ENCODE data around the gene ANKRD13C. TPM values are rescaled to one million over a fixed set of nuclear protein-coding genes. Genes with fewer than 3 reads are reported as not detected.

ANKRD13C gene
- total RNA-seq, 1 donor from 2014 or later, result 26.5 TPM

GRCh38 chr1:70265946-70266345 lies 88.6 kb downstream of the ANKRD13C start:
- H3K4me3 Mint-ChIP-seq, result no peak overlapping the region
- H3K27me3 Mint-ChIP-seq (ENCODE audit: insufficient read depth), result no peaks in the 10 kb centered on the region
- no peak for DNase-seq (ENCODE audit: low spot score)
- H3K9me3 Mint-ChIP-seq, result no peaks in the 10 kb centered on the region
- peaks cover 25% of the 10 kb centered on the region for H3K36me3 Mint-ChIP-seq (ENCODE audit: low read depth)
- no peaks in the 10 kb centered on the region for H3K4me1 Mint-ChIP-seq (ENCODE audit: low read depth)
- H3K27ac Mint-ChIP-seq, result no peak overlapping the region
- intact Hi-C loops (cut with micrococcal nuclease), result no loop called here

GRCh38 chr1:70264839-70265238 lies 89.7 kb downstream of the ANKRD13C start:
- no peaks in the 10 kb centered on the region for H3K4me1 Mint-ChIP-seq (ENCODE audit: low read depth)
- no peak for DNase-seq (ENCODE audit: low spot score)
- intact Hi-C loops (cut with micrococcal nuclease), result no loop called here
- peaks cover 28% of the 10 kb centered on the region for H3K36me3 Mint-ChIP-seq (ENCODE audit: low read depth)
- no peak overlapping the region for H3K27ac Mint-ChIP-seq
- H3K27me3 Mint-ChIP-seq (ENCODE audit: insufficient read depth), result no peaks in the 10 kb centered on the region
- H3K9me3 Mint-ChIP-seq, result no peaks in the 10 kb centered on the region
- H3K4me3 Mint-ChIP-seq, result no peak overlapping the region

- H3K36me3 Mint-ChIP-seq (ENCODE audit: low read depth), result peaks cover 9% of the 10 kb centered on the region
- no peaks in the 10 kb centered on the region for H3K4me1 Mint-ChIP-seq (ENCODE audit: low read depth)
- H3K9me3 Mint-ChIP-seq, result no peaks in the 10 kb centered on the region
- intact Hi-C loops (cut with micrococcal nuclease), result no loop called here
- H3K27me3 Mint-ChIP-seq (ENCODE audit: insufficient read depth), result no peaks in the 10 kb centered on the region
- DNase-seq (ENCODE audit: low spot score), result no peak
- H3K27ac Mint-ChIP-seq, result no peak overlapping the region
- H3K4me3 Mint-ChIP-seq, result no peak overlapping the region
Observed at GRCh38 chr1:70256664-70257063, 97.9 kb downstream of the ANKRD13C start.

GRCh38 chr1:70248729-70249128 lies 105.8 kb downstream of the ANKRD13C start:
- Mint-ChIP-seq H3K9me3 (no peaks in the 10 kb centered on the region), H3K27me3 (ENCODE audit: insufficient read depth) (no peaks in the 10 kb centered on the region), H3K4me3 (no peak overlapping the region), H3K4me1 (ENCODE audit: low read depth) (peaks cover 38% of the 10 kb centered on the region), H3K36me3 (ENCODE audit: low read depth) (peaks cover 59% of the 10 kb centered on the region), H3K27ac (peak overlapping the region; percentile 24)
- intact Hi-C loops (cut with micrococcal nuclease), result loop anchor here (5.0 kb wide), 1 partner anchor 264 kb away; no protein-coding TSS in a partner anchor
- no peak for DNase-seq (ENCODE audit: low spot score)

- H3K27ac Mint-ChIP-seq, result peak overlapping the region; percentile 5
Observed at GRCh38 chr1:70247768-70248167, 106.8 kb downstream of the ANKRD13C start.

GRCh38 chr1:70247122-70247521 lies 107.4 kb downstream of the ANKRD13C start:
- H3K4me3 Mint-ChIP-seq, result no peak overlapping the region
- H3K4me1 Mint-ChIP-seq (ENCODE audit: low read depth), result peaks cover 38% of the 10 kb centered on the region
- no peaks in the 10 kb centered on the region for H3K27me3 Mint-ChIP-seq (ENCODE audit: insufficient read depth)
- DNase-seq (ENCODE audit: low spot score), result no peak
- intact Hi-C loops (cut with micrococcal nuclease), result loop anchor here (5.0 kb wide), 1 partner anchor 265 kb away; no protein-coding TSS in a partner anchor
- H3K9me3 Mint-ChIP-seq, result no peaks in the 10 kb centered on the region
- H3K27ac Mint-ChIP-seq, result peak overlapping the region; percentile 27
- peaks cover 61% of the 10 kb centered on the region for H3K36me3 Mint-ChIP-seq (ENCODE audit: low read depth)

More at GRCh38 chr1:70247768-70248167, 106.8 kb downstream of the ANKRD13C start:
- peaks cover 63% of the 10 kb centered on the region for H3K36me3 Mint-ChIP-seq (ENCODE audit: low read depth)
- H3K9me3 Mint-ChIP-seq, result no peaks in the 10 kb centered on the region
- no peaks in the 10 kb centered on the region for H3K27me3 Mint-ChIP-seq (ENCODE audit: insufficient read depth)
- no peak for DNase-seq (ENCODE audit: low spot score)
- H3K4me3 Mint-ChIP-seq, result no peak overlapping the region
- intact Hi-C loops (cut with micrococcal nuclease), result loop anchor here (5.0 kb wide), 1 partner anchor 265 kb away; no protein-coding TSS in a partner anchor
- H3K4me1 Mint-ChIP-seq (ENCODE audit: low read depth), result peaks cover 38% of the 10 kb centered on the region

- Mint-ChIP-seq H3K4me1 (ENCODE audit: low read depth) (peaks cover 20% of the 10 kb centered on the region), H3K27me3 (ENCODE audit: insufficient read depth) (no peaks in the 10 kb centered on the region), H3K9me3 (no peaks in the 10 kb centered on the region), H3K4me3 (no peak overlapping the region), H3K36me3 (ENCODE audit: low read depth) (peaks cover 48% of the 10 kb centered on the region), H3K27ac (no peak overlapping the region)
- no peak for DNase-seq (ENCODE audit: low spot score)
- intact Hi-C loops (cut with micrococcal nuclease), result no loop called here
Observed at GRCh38 chr1:70239940-70240339, 114.6 kb downstream of the ANKRD13C start.

- peaks cover 11% of the 10 kb centered on the region for H3K4me1 Mint-ChIP-seq (ENCODE audit: low read depth)
- no peak overlapping the region for H3K27ac Mint-ChIP-seq
- no peaks in the 10 kb centered on the region for H3K27me3 Mint-ChIP-seq (ENCODE audit: insufficient read depth)
- H3K4me3 Mint-ChIP-seq, result no peak overlapping the region
- no peak for DNase-seq (ENCODE audit: low spot score)
- intact Hi-C loops (cut with micrococcal nuclease), result loop anchor here (1.0 kb wide), 1 partner anchor 13 kb away; the partner anchor contains the start of gene SRSF11
- H3K9me3 Mint-ChIP-seq, result no peaks in the 10 kb centered on the region
- peaks cover 58% of the 10 kb centered on the region for H3K36me3 Mint-ChIP-seq (ENCODE audit: low read depth)
Observed at GRCh38 chr1:70234733-70235132, 119.8 kb downstream of the ANKRD13C start.

- no peak overlapping the region for H3K27ac Mint-ChIP-seq
- intact Hi-C loops (cut with micrococcal nuclease), result no loop called here
- no peaks in the 10 kb centered on the region for H3K27me3 Mint-ChIP-seq (ENCODE audit: insufficient read depth)
- H3K9me3 Mint-ChIP-seq, result no peaks in the 10 kb centered on the region
- no peak overlapping the region for H3K4me3 Mint-ChIP-seq
- peaks cover 22% of the 10 kb centered on the region for H3K4me1 Mint-ChIP-seq (ENCODE audit: low read depth)
- peaks cover 59% of the 10 kb centered on the region for H3K36me3 Mint-ChIP-seq (ENCODE audit: low read depth)
- DNase-seq (ENCODE audit: low spot score), result no peak
Observed at GRCh38 chr1:70231475-70231874, 123.0 kb downstream of the ANKRD13C start.

- H3K36me3 Mint-ChIP-seq (ENCODE audit: low read depth), result peaks cover 52% of the 10 kb centered on the region
- H3K27me3 Mint-ChIP-seq (ENCODE audit: insufficient read depth), result no peaks in the 10 kb centered on the region
- no peak overlapping the region for H3K4me3 Mint-ChIP-seq
- H3K27ac Mint-ChIP-seq, result no peak overlapping the region
- intact Hi-C loops (cut with micrococcal nuclease), result no loop called here
- no peaks in the 10 kb centered on the region for H3K9me3 Mint-ChIP-seq
- H3K4me1 Mint-ChIP-seq (ENCODE audit: low read depth), result peaks cover 31% of the 10 kb centered on the region
- no peak for DNase-seq (ENCODE audit: low spot score)
Observed at GRCh38 chr1:70228670-70229069, 125.9 kb downstream of the ANKRD13C start.

- no peaks in the 10 kb centered on the region for H3K27me3 Mint-ChIP-seq (ENCODE audit: insufficient read depth)
- intact Hi-C loops (cut with micrococcal nuclease), result no loop called here
- peaks cover 41% of the 10 kb centered on the region for H3K4me1 Mint-ChIP-seq (ENCODE audit: low read depth)
- H3K36me3 Mint-ChIP-seq (ENCODE audit: low read depth), result peaks cover 51% of the 10 kb centered on the region
- no peak overlapping the region for H3K4me3 Mint-ChIP-seq
- H3K9me3 Mint-ChIP-seq, result no peaks in the 10 kb centered on the region
- H3K27ac Mint-ChIP-seq, result peak overlapping the region; percentile 48
- DNase-seq (ENCODE audit: low spot score), result no peak
Observed at GRCh38 chr1:70227439-70227838, 127.1 kb downstream of the ANKRD13C start.

- Mint-ChIP-seq H3K4me1 (ENCODE audit: low read depth) (peaks cover 54% of the 10 kb centered on the region), H3K27me3 (ENCODE audit: insufficient read depth) (no peaks in the 10 kb centered on the region), H3K4me3 (no peak overlapping the region), H3K9me3 (no peaks in the 10 kb centered on the region), H3K36me3 (ENCODE audit: low read depth) (peaks cover 39% of the 10 kb centered on the region), H3K27ac (no peak overlapping the region)
- DNase-seq (ENCODE audit: low spot score), result no peak
- intact Hi-C loops (cut with micrococcal nuclease), result loop anchor here (5.0 kb wide), 2 partner anchors 93 to 1728 kb away; partner anchors contain the start of gene DEPDC1
Observed at GRCh38 chr1:70224954-70225353, 129.6 kb downstream of the ANKRD13C start.

- H3K27me3 Mint-ChIP-seq (ENCODE audit: insufficient read depth), result no peaks in the 10 kb centered on the region
- peaks cover 56% of the 10 kb centered on the region for H3K4me1 Mint-ChIP-seq (ENCODE audit: low read depth)
- H3K27ac Mint-ChIP-seq, result peak overlapping the region; percentile 99
- H3K9me3 Mint-ChIP-seq, result no peaks in the 10 kb centered on the region
- peaks cover 30% of the 10 kb centered on the region for H3K36me3 Mint-ChIP-seq (ENCODE audit: low read depth)
- intact Hi-C loops (cut with micrococcal nuclease), result loop anchor here (5.0 kb wide), 2 partner anchors 90 to 1725 kb away; partner anchors contain the start of gene DEPDC1
- peak overlapping the region; percentile 93 for H3K4me3 Mint-ChIP-seq
- DNase-seq (ENCODE audit: low spot score), result no peak
Observed at GRCh38 chr1:70222716-70223235, 131.7 kb downstream of the ANKRD13C start.

Measured in activated T-helper 1 cell treated with anti-CD3 and anti-CD28 coated beads, Interleukin-12 subunit alpha, Interleukin-12 subunit beta, Interleukin-2, Interleukin-4 antibody, amounts not matched to agents 30 ng/mL and 10 ng/mL and 1 ng/mL, durations not matched to agents 14 hours and 24 hours and 36 hours (primary cell).